Nephron (organoid): Measurements from ENCODE around the gene FAM89B.
A peak's percentile ranks its signal among the peaks of the same experiment; 100 is the strongest.

Experiments used
- H3K27ac Mint-ChIP-seq, 3 experiments: 2 replicates each; pipeline ENCODE4 v1.8.0; 2020; ENCODE audit warnings: mixed read lengths in 3 of 3, mild to moderate bottlenecking in 2 of 3, moderate library complexity in 1 of 3
- H3K27me3 Mint-ChIP-seq: 2 replicates; pipeline ENCODE4 v1.8.0; 2021; ENCODE audit warnings: low read depth, mild to moderate bottlenecking, moderate library complexity, mixed read lengths
- H3K36me3 Mint-ChIP-seq: 2 replicates; pipeline ENCODE4 v1.8.0; 2020; ENCODE audit warnings: low read depth, mixed read lengths
- H3K4me1 Mint-ChIP-seq: 2 replicates; pipeline ENCODE4 v1.8.0; 2020; ENCODE audit warnings: mixed read lengths
- H3K4me3 Mint-ChIP-seq, 3 experiments: 2 replicates each; pipeline ENCODE4 v1.8.0; 2020; ENCODE audit warnings: mild to moderate bottlenecking in 3 of 3, mixed read lengths in 3 of 3, moderate library complexity in 2 of 3
- H3K9me3 Mint-ChIP-seq: 2 replicates; pipeline ENCODE4 v1.8.0; 2020; ENCODE audit warnings: mixed read lengths
- CTCF ChIP-seq, 3 experiments: fragments of 200-600 bp; sonication (generic); IDR thresholded peaks; one replicate each; pipeline ENCODE4 v1.5.0; 2021; ENCODE audit warnings: antibody characterized with exemption in 3 of 3; ENCODE audit not compliant: unreplicated experiment in 3 of 3

FAM89B gene

DNA sequence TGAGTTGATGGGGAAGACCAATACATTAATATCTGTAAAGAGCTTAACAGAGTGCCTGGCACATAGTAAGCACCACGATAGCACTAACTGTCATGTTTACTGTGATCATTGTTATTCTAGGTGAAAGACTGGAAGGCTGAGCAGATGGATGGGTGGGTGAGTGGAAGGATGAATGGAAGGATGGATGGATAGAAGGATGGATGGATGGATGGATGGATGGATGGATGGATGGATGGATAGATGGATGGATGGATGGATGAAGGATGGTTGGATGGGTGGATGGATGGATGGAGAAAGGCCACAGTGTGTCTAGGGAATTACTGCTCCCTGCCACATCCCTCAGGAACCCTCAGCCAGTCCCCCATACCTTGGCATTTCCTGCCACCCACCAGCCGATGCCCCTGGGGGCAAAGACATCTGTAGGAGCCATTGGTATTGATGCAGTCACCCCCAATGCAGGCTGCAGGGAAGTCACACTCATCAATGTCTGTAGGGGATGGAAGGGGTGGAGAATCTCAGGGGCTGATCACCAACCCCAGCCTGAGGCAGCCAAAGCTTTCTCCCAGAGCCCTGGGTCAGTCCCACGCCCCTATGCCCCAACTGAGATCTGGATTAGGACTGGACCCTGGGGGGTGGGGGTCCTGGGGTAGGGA lies 29.5 kb upstream of the FAM89B start:
- Mint-ChIP-seq H3K4me1 (peaks cover 16% of the 10 kb centered on the region), H3K9me3 (no peaks in the 10 kb centered on the region), H3K27ac (no peak overlapping the region), H3K27me3 (peaks cover 28% of the 10 kb centered on the region), H3K4me3 (no peak overlapping the region), H3K36me3 (peaks cover 29% of the 10 kb centered on the region)
- no peak for TF ChIP-seq CTCF (IDR thresholded peaks at IDR 0.05; ENCODE audit: unreplicated experiment in 3 of 3)

GRCh38 chr11:65545853-65546216 lies 26.5 kb upstream of the FAM89B start:
- peak overlapping the region in 1 of 3 experiments; percentile 21 for H3K27ac Mint-ChIP-seq
- H3K4me3 Mint-ChIP-seq, result peak overlapping the region in 2 of 3 experiments; percentile 45 to 57
- no peaks in the 10 kb centered on the region for H3K9me3 Mint-ChIP-seq
- peaks cover 53% of the 10 kb centered on the region for H3K36me3 Mint-ChIP-seq
- peaks cover 37% of the 10 kb centered on the region for H3K27me3 Mint-ChIP-seq
- H3K4me1 Mint-ChIP-seq, result peaks cover 16% of the 10 kb centered on the region
- TF ChIP-seq CTCF (IDR thresholded peaks at IDR 0.05; ENCODE audit: unreplicated experiment in 3 of 3), result no peak

GRCh38 chr11:65546217-65546958 lies 25.9 kb upstream of the FAM89B start:
- Mint-ChIP-seq H3K4me1 (peaks cover 14% of the 10 kb centered on the region), H3K9me3 (no peaks in the 10 kb centered on the region), H3K27me3 (peaks cover 40% of the 10 kb centered on the region), H3K4me3 (peak overlapping the region in 2 of 3 experiments; percentile 45 to 57), H3K27ac (peak overlapping the region in 1 of 3 experiments; percentile 21), H3K36me3 (peaks cover 57% of the 10 kb centered on the region)
- TF ChIP-seq CTCF (IDR thresholded peaks at IDR 0.05; ENCODE audit: unreplicated experiment in 3 of 3), result no peak

DNA sequence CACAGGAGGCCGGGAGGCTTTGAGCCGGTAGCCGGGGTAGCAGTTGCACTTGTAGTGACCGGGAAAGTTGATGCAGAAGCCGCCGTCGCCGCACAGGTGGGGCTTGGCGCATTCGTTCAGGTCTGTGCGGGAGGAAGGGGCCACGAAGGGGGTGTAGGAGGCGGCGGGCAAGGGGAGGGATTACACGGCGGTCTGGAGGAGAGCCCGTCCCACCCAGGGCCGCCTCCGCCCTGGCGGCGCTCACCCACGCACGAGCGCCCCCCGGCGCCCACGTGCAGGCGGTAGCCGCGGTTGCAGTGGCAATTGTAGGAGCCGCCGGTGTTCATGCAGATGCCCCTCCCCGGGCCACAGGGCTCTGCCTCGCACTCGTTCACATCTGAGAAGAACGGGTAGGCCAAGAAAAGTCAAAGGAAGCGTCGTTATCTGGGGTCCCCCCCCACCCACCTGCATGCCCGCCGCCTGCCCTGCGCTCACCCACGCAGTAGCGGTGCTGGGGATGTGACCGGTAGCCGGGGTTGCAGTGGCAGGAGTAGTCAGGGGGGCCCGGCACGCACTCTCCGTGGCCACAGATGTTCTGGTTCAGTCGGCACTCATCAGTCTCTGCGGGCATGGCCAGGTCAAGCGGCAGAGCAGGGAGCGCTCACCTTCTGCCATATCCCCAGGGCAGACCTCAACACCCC lies 24.8 kb upstream of the FAM89B start:
- TF ChIP-seq CTCF (IDR thresholded peaks at IDR 0.05; ENCODE audit: unreplicated experiment in 3 of 3), result peak in 1 of 3 experiments; percentile 20
- Mint-ChIP-seq H3K27me3 (peaks cover 46% of the 10 kb centered on the region), H3K36me3 (peaks cover 62% of the 10 kb centered on the region), H3K4me1 (peaks cover 11% of the 10 kb centered on the region), H3K9me3 (no peaks in the 10 kb centered on the region), H3K27ac (no peak overlapping the region), H3K4me3 (peak overlapping the region in 1 of 3 experiments; percentile 58)

DNA sequence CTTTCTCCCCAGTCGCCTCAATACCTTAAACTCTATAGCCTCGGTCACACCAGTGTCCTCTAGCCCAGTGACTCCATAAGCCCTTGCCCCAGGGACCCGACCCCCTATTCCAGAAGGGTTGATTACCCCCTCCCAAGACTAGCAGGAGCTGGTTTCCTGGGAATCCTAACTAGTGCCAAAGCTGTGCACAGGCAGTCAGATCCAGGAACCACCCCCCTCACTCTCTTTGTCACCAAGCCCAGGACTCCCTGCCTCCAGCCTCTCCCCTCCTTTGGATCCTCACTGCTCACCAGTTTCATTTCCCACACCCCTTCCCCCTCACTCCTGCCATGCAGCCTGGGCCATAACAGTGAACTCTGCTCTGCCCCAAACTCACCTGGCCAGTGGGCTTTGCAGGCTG lies 23.9 kb upstream of the FAM89B start:
- Mint-ChIP-seq H3K9me3 (no peaks in the 10 kb centered on the region), H3K4me3 (peak overlapping the region in 1 of 3 experiments; percentile 58)

More for the DNA sequence above, 23.9 kb upstream of the FAM89B start:
- Mint-ChIP-seq H3K36me3 (peaks cover 59% of the 10 kb centered on the region), H3K27me3 (peaks cover 47% of the 10 kb centered on the region), H3K4me1 (peaks cover 12% of the 10 kb centered on the region), H3K27ac (no peak overlapping the region)
- TF ChIP-seq CTCF (IDR thresholded peaks at IDR 0.05; ENCODE audit: unreplicated experiment in 3 of 3), result no peak
